ENCODE data around the gene LHX6.

DNA sequence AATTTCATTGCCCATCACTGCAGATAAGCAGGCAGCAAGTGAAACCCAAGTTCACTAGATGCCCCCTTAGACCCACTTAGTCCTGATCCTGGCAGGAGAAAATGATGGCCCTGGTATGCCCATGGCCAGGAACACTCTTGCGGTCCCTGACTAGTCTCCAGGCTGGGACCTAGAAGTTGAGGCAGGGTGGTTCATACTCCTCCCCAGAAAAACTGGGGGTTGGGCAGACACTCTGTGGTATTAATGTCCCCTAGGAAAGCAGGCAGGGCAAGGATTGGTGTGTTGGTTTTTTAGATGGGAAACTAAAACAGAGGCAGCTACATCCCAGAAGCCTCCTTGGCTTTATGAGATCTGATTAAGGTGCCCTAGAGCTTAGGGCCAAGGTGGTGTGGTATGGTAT lies 13.1 kb downstream of the LHX6 start:
- TF ChIP-seq, protein P1, sequence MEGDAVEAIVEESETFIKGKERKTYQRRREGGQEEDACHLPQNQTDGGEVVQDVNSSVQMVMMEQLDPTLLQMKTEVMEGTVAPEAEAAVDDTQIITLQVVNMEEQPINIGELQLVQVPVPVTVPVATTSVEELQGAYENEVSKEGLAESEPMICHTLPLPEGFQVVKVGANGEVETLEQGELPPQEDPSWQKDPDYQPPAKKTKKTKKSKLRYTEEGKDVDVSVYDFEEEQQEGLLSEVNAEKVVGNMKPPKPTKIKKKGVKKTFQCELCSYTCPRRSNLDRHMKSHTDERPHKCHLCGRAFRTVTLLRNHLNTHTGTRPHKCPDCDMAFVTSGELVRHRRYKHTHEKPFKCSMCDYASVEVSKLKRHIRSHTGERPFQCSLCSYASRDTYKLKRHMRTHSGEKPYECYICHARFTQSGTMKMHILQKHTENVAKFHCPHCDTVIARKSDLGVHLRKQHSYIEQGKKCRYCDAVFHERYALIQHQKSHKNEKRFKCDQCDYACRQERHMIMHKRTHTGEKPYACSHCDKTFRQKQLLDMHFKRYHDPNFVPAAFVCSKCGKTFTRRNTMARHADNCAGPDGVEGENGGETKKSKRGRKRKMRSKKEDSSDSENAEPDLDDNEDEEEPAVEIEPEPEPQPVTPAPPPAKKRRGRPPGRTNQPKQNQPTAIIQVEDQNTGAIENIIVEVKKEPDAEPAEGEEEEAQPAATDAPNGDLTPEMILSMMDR (IDR thresholded peaks at IDR 0.05) = no peak
- no peak for TF ChIP-seq POLR2A (IDR thresholded peaks at IDR 0.05)
